ENCODE data around the gene RGS3.

Gene RGS3

GRCh38 chr9:113514061-113514460 lies 50.5 kb downstream of the RGS3 start:
- no peak for DNase-seq

- no peak for DNase-seq
Observed at GRCh38 chr9:113514748-113515147, 51.2 kb downstream of the RGS3 start.

GRCh38 chr9:113515862-113516261 lies 52.3 kb downstream of the RGS3 start:
- DNase-seq = no peak

GRCh38 chr9:113516840-113517577 lies 53.5 kb downstream of the RGS3 start:
- peak; percentile 56 for DNase-seq

- DNase-seq = no peak
Observed at GRCh38 chr9:113519426-113520108, 56.0 kb downstream of the RGS3 start.

GRCh38 chr9:113520109-113520642 lies 56.6 kb downstream of the RGS3 start:
- DNase-seq = peak; percentile 48

- DNase-seq = no peak
Observed at GRCh38 chr9:113521693-113522255, 58.2 kb downstream of the RGS3 start.

- no peak for DNase-seq
Observed at GRCh38 chr9:113522419-113522818, 58.9 kb downstream of the RGS3 start.

- no peak for DNase-seq
Observed at GRCh38 chr9:113522858-113523257, 59.3 kb downstream of the RGS3 start.

GRCh38 chr9:113523421-113524141 lies 60.1 kb downstream of the RGS3 start:
- peak; percentile 53 for DNase-seq

GRCh38 chr9:113524468-113524867 lies 60.9 kb downstream of the RGS3 start:
- no peak for DNase-seq

- DNase-seq = no peak
Observed at GRCh38 chr9:113525205-113525604, 61.7 kb downstream of the RGS3 start.

- no peak for DNase-seq
Observed at GRCh38 chr9:113525831-113526230, 62.3 kb downstream of the RGS3 start.

GRCh38 chr9:113526231-113526746 lies 62.8 kb downstream of the RGS3 start:
- no peak for DNase-seq

GRCh38 chr9:113526841-113527240 lies 63.3 kb downstream of the RGS3 start:
- no peak for DNase-seq

- no peak for DNase-seq
Observed at GRCh38 chr9:113528088-113528487, 64.6 kb downstream of the RGS3 start.

GRCh38 chr9:113528811-113529210 lies 65.3 kb downstream of the RGS3 start:
- DNase-seq = no peak

GRCh38 chr9:113529336-113530009 lies 65.9 kb downstream of the RGS3 start:
- DNase-seq = no peak

GRCh38 chr9:113530022-113530635 lies 66.6 kb downstream of the RGS3 start:
- DNase-seq = no peak

- no peak for DNase-seq
Observed at GRCh38 chr9:113530942-113531341, 67.4 kb downstream of the RGS3 start.

- DNase-seq = no peak
Observed at GRCh38 chr9:113531919-113532808, 68.6 kb downstream of the RGS3 start.
